Hematopoietic multipotent progenitor cell treated with erythropoietin and hydrocortisone succinate and interleukin-3 and kit ligand, for 4 days (in vitro differentiated cells): ENCODE results near the gene DCDC1.
A peak's percentile ranks its signal among the peaks of the same experiment; 100 is the strongest.

Source experiments
- DNase-seq: peaks from one replicate; pipeline ENCODE4 v3.0.0-alpha.2; 2015

The DCDC1 gene

DNA sequence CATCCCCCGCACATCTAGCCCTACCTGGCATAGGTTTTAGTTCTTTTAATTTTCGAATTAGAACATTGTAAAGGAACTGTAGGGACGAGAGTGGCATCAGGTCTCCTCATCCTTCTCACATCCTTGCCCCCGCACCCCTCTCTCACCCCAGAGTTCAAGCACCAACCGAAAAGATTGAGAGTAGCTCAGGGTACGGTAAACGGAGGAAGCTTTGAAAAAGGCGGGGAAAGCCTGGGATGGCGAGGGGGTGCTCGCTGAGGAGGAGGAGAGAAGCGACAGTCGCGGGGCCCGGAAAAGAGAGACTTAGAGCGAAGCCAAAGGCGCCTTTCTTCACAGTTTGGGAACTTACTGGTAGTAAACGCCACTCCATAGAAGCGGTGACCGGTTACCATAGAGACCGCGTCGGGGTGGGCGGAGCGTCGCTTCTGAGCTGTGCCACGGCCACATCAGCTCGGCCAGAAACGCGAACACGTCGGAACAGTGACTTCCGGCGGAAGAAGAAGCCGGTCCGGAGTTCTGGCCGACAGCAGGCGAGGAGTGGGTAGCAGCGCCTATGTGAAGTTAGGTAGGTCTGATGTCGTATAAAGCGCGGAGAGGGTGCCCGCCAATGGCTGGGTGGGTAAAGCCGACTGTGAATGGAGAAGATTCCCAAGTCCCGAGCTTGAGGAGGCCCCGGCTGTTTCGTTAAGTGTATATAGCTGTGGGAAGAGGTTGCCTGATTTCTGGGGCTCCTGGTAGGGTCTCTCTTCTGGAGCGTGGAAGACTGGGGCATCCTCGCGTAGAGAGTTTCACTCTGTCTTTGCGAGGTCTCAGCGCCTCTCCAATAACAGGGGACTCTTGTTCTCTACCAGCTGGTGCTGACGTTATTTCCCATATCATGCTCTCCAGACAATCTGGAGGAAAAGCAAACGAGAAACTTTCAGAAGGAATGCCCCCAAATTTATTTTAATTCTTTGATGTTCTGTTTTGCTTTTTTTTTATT is at the start of gene DCDC1, which contains the start of gene DNAJC24:
Gene DCDC1 (minus strand): TSS at position 392 of the 982 bp plus-strand sequence. CDS start 41,459 bp downstream, outside the sequence.
Gene DNAJC24 (plus strand): TSS at position 513 of the 982 bp plus-strand sequence. CDS start 889 bp downstream, outside the sequence.
- peak; percentile 97 for DNase-seq

GRCh38 chr11:31419138-31419537 is 49.6 kb upstream of the DCDC1 start:
- no peak for DNase-seq

- DNase-seq: no peak
Observed at GRCh38 chr11:31417816-31418215, 48.3 kb upstream of the DCDC1 start.

GRCh38 chr11:31417357-31417756 is 47.8 kb upstream of the DCDC1 start:
- DNase-seq: no peak

- DNase-seq: no peak
Observed at GRCh38 chr11:31415435-31415834, 45.9 kb upstream of the DCDC1 start.

- DNase-seq: no peak
Observed at GRCh38 chr11:31414338-31414737, 44.8 kb upstream of the DCDC1 start.

GRCh38 chr11:31412946-31413345 is 43.4 kb upstream of the DCDC1 start:
- DNase-seq: no peak

DNA sequence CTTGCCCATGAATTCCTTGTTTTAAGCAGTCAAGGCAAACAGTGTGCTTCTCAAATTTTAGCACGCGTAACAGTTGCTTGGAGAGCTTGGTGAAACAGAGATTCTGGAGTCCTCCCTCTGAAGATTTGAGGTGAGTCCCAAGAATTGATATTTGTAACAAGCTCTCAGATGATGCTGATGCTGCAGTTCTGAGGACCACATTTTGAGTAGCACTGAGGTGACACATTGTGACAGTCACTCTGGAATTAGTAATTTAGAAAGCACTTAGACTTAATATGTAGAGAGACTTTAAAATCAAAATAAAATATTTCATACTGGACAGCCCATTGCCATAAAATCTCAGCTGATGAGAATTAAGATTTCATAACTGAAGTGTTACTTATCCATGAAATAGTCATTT is 38.7 kb upstream of the DCDC1 start:
- DNase-seq: no peak

- no peak for DNase-seq
Observed at GRCh38 chr11:31404614-31405013, 35.1 kb upstream of the DCDC1 start.

DNA sequence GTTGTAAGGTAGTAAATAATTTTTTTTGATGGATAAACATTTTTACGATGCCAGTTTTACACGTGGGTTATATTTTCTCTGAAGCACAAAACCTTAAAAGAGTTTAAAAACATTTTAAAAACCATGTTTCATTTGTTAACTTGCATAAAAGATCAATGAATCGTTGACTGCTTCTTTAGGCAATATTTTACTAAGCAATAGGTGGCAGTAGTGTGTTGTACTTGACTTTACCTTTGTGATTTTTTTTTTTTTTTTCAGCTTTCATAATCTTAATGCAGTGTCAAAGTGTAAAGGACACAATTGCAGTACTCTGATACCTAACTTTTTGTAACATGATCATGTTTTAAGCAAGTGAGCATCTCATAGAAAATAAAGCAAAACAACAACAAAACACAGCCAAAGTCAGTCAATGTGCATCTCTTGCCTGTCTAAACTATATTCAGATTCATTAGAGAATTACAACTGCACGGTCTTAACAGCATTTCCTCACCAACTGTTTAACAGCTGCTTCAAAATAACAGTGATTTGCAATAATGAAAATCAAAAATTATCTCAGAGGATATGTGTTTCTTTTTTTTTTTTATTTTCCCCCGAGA is 27.8 kb upstream of the DCDC1 start:
- peak; percentile 67 for DNase-seq

- no peak for DNase-seq
Observed at GRCh38 chr11:31387379-31387778, 17.8 kb upstream of the DCDC1 start.

- no peak for DNase-seq
Observed at GRCh38 chr11:31383116-31383515, 13.6 kb upstream of the DCDC1 start.

DNA sequence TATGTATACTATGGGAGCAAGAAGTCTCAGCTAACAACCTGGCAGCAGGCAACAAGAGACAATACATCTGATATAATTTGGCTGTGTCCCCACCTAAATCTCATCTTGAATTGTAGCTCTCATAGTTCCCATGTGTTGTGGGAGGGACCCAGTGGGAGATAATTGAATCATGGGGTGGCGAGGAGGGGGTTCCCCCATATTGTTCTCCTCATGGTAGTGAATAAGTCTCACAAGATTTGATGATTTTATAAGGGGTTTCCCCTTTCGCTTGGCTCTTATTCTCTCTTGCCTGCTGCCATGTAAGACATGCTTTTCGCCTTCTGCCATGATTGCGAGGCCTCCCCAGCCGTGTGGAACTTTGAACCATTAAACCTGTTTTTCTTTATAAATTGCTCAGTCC is 6.3 kb upstream of the DCDC1 start:
- no peak for DNase-seq

DNA sequence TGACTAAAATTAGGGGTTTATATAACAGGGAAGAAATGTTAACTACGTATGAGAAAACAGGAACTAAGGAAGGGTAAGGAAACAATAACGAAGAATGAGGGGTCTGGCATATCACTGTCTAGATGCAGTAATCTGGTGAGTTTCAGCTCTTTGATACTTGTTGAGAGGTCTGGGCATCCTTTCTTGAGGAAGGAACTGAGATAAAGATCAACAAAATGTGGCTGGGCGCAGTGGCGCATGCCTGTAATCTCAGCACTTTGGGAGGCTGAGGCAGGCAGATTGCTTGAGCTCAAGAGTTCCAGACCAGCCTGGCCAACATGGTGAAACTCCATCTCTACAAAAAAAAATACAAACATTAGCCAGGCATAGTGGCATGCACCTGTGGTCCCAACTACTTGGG is 2.7 kb downstream of the DCDC1 start:
- peak; percentile 50 for DNase-seq

DNA sequence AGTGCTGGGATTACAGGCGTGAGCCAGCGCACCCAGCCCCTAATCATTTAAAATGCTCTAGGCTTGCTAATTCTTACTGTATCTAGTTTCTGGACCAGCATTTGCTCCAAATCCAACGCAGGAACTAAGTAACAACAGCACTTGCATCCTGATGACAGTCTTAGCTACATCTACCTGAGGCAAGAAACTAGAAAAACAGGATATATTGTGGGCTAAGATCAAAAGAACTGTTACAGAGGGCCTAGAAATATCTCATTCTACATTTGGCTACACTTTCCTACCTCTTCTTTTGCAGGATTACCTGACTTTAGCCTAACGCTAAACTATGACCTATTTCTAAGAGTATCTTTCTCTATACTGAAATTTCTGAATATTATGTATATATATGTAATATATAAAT is 7.8 kb downstream of the DCDC1 start:
- no peak for DNase-seq

DNA sequence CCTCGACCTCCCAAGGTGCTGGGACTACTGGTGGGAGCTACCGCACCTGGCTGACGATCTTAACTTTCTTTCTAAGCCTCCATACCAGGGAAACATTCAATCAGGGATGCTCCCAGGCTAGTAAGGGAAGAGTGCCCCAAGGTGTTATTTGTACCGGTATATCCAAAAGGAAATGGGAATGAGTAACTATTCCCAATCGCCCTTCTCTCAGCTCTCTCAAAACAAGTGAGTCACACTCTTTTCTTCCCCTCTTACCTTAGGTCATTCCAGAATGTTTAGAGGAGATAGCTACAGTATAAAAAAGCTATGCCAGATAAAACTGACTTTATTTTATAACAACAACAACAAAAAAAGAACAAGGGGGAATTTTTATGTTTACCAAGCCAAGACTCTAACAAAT is 13.7 kb downstream of the DCDC1 start:
- DNase-seq: no peak

DNA sequence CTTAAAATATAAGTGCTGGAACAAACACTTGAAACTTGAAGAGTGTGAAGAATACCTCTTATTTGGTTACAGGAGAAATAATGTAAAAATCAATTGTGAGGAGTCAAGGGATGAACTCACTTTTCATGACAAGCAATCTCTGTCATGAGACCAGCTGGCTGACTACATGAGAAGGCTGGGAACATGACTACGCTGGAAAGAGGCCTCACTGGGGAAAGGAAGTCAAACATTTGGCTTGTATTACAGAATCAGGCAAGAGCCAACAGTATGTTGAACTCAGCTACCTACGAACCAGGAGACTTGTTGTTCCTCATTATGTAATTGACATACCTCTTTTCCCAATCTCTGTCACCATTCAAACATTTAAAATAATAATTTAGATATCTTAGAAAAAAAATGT is 14.4 kb downstream of the DCDC1 start:
- no peak for DNase-seq

- no peak for DNase-seq
Observed at GRCh38 chr11:31351168-31351567, 18.4 kb downstream of the DCDC1 start.

DNA sequence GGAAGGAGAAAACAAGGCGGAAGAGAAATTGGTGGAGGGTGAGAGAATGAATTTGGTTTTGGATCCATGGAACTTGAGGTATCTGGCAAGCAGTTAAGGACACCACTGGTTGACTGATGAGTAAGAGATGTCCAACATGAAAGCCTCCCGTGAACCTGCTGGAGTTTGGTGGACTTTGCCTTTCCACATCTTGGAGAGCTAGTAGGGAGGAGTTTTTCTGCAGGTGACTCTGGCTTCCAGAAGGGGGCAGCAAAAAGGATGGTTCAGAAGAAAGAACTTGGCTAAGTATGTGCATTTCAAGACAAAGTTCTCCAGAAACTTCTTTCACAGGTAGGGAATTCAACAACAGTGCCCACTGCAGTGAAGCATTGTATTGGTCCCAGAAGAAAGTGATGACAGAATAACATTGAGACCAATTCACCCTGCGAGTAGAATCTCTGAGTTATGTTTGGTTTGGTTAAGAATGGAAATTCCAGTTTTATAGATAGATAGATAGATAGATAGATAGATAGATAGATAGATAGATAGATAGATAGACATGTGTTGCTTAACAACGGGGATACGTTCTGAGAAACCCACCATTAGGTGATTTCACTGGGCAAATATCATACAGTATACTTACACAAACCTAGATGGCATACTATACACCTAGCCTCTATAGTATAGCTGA is 28.5 kb downstream of the DCDC1 start:
- peak; percentile 55 for DNase-seq

- DNase-seq: peak; percentile 61
Observed at GRCh38 chr11:31337806-31338205, 31.7 kb downstream of the DCDC1 start.

GRCh38 chr11:31328697-31329096 is 40.8 kb downstream of the DCDC1 start:
- DNase-seq: no peak

DNA sequence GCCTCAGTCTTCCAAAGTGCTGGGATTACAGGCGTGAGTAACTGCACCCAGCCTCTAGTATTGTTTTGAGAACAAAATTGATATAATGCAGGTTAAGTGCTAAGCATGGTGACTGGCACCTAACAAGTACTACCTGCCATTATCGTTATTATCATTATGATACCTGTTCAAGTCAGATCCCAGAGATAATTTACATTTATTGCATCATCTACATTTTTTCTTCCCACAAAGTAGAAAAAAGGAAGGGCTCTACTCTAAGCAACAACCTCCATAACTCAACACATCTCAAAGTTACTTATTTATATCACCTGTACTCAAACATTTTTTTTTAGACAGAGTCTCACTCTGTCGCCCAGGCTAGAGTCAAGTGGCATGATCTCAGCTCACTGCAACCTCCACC is 42.1 kb downstream of the DCDC1 start:
- DNase-seq: no peak

DNA sequence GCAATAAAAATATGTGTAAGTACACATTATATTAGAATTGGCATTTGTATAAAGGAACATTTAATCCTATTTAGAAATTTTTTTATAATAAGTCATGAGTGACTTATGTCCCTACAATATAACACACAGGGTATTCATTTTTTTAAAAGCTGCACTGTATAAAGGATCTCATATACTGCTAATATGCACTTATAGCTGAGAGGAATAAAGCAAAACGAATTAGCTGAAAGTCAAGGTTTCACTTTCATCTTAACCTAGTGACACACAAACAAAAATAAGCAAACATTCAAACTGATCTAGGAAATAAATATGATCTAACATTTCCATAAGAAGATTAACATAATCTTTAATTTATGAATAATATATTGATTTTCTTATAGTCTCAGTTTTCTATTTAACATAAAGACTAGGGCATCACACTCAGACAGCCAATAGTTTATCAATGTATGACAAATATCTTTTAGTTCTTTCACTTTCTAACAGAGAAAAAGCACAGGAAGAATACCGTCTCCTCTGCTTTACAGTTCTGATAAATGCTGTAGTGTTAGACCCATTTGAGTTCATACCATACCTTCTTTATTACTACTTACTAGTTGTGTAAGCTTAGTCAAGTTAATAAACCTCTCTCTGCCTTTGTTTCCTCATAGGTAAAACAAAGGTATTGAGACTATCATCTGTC is 42.9 kb downstream of the DCDC1 start:
- DNase-seq: no peak
